Cardiac muscle cell (in vitro differentiated cells and primary cell): ENCODE data around the gene TMEM220. TPM values are rescaled to one million over a fixed set of nuclear protein-coding genes. Genes with fewer than 3 reads are reported as not detected.

Source experiments
- DNase-seq, 2 donors: peaks; one replicate each; pipeline versions ENCODE4 v3.0.0 to v3.0.0-alpha.2; 2010 to 2017; ENCODE audit warnings: low read depth in 1 of 2, low spot score in 1 of 2
- H3K27ac ChIP-seq: fragments of 200-600 bp; sonication (generic); 2 replicates; pipeline ENCODE4 v1.5.1; 2016
- H3K27me3 ChIP-seq: fragments of 200-600 bp; sonication (generic); 2 replicates; pipeline ENCODE4 v1.6.0; 2016; ENCODE audit warnings: control low read depth
- H3K36me3 ChIP-seq: fragments of 200-600 bp; sonication (generic); 2 replicates; pipeline ENCODE4 v1.5.1; 2016; ENCODE audit warnings: control low read depth
- H3K4me1 ChIP-seq: fragments of 200-600 bp; sonication (generic); 2 replicates; pipeline ENCODE4 v1.8.1; 2017; ENCODE audit warnings: low read depth, mild to moderate bottlenecking, mixed run types
- H3K4me3 ChIP-seq: fragments of 200-600 bp; sonication (generic); 2 replicates; pipeline ENCODE4 v1.5.1; 2016; ENCODE audit warnings: mild to moderate bottlenecking
- H3K9me3 ChIP-seq: fragments of 200-600 bp; sonication (generic); 2 replicates; pipeline ENCODE4 v1.5.1; 2017; ENCODE audit warnings: low read depth, mild to moderate bottlenecking, control low read depth
- CTCF ChIP-seq: IDR thresholded peaks from 2 replicates; pipeline ENCODE4 v1.5.1; 2012; ENCODE audit warnings: low read depth, mild to moderate bottlenecking, low read length
- polyA plus RNA-seq: library from polyadenylated mRNA; unstranded; fragments of >200 nt; fragmentation: Nextera tagmentation; extraction: Ambion mirVana; gene quantifications from 2 replicates; pipeline ENCODE4 v1.2.1, GENCODE V29; 2016
- total RNA-seq: library from RNA; depleted of rRNA; stranded (reverse); fragments of >200 nt; gene quantifications from 2 replicates; pipeline ENCODE4 v1.2.3, GENCODE V29; 2016

Gene TMEM220
- total and polyA plus RNA-seq, 2 experiments from 2014 or later = 0.15 to 2.8 TPM

GRCh38 chr17:10748531-10749181, 18.8 kb upstream of the TMEM220 start:
- Histone ChIP-seq H3K36me3 (no peaks in the 10 kb centered on the region), H3K27me3 (no peaks in the 10 kb centered on the region), H3K4me3 (no peak overlapping the region), H3K9me3 (no peaks in the 10 kb centered on the region), H3K4me1 (peaks cover 22% of the 10 kb centered on the region), H3K27ac (no peak overlapping the region)
- peak in 1 of 2 donors; percentile 28 for DNase-seq
- TF ChIP-seq CTCF = no peak

GRCh38 chr17:10745231-10745630, 15.4 kb upstream of the TMEM220 start:
- no peak overlapping the region for H3K4me3 ChIP-seq
- TF ChIP-seq CTCF = no peak
- no peak overlapping the region for H3K27ac ChIP-seq
- H3K9me3 ChIP-seq = no peaks in the 10 kb centered on the region
- no peaks in the 10 kb centered on the region for H3K36me3 ChIP-seq
- H3K4me1 ChIP-seq = peaks cover 22% of the 10 kb centered on the region
- DNase-seq = peak in 1 of 2 donors; percentile 25
- H3K27me3 ChIP-seq = no peaks in the 10 kb centered on the region

- Histone ChIP-seq H3K27ac (no peak overlapping the region), H3K4me3 (no peak overlapping the region), H3K27me3 (no peaks in the 10 kb centered on the region), H3K9me3 (no peaks in the 10 kb centered on the region), H3K36me3 (no peaks in the 10 kb centered on the region), H3K4me1 (peaks cover 23% of the 10 kb centered on the region)
- no peak for TF ChIP-seq CTCF
- DNase-seq = no peak
These were observed 14.7 kb upstream of the TMEM220 start for GRCh38 chr17:10744501-10745000.

- no peak overlapping the region for H3K4me3 ChIP-seq
- peaks cover 21% of the 10 kb centered on the region for H3K4me1 ChIP-seq
- H3K36me3 ChIP-seq = no peaks in the 10 kb centered on the region
- H3K27ac ChIP-seq = no peak overlapping the region
- DNase-seq = peak in 1 of 2 donors; percentile 59
- TF ChIP-seq CTCF = no peak
- H3K27me3 ChIP-seq = no peaks in the 10 kb centered on the region
- H3K9me3 ChIP-seq = no peaks in the 10 kb centered on the region
These were observed 13.6 kb upstream of the TMEM220 start for GRCh38 chr17:10743316-10744009.

- H3K27ac ChIP-seq = no peak overlapping the region
- no peak overlapping the region for H3K4me3 ChIP-seq
- TF ChIP-seq CTCF = no peak
- H3K9me3 ChIP-seq = no peaks in the 10 kb centered on the region
- no peak for DNase-seq
- H3K36me3 ChIP-seq = no peaks in the 10 kb centered on the region
- H3K4me1 ChIP-seq = peaks cover 22% of the 10 kb centered on the region
- H3K27me3 ChIP-seq = no peaks in the 10 kb centered on the region
These were observed 12.6 kb upstream of the TMEM220 start for GRCh38 chr17:10742431-10742830.
